HCT116 (cell line): ENCODE data around the gene RAB9A. TPM values are rescaled to one million over a fixed set of nuclear protein-coding genes. Genes with fewer than 3 reads are reported as not detected.
A peak's percentile ranks its signal among the peaks of the same experiment; 100 is the strongest.

Experiments
- ATAC-seq: fragments of 200-7000 bp; cut with Tn5 transposase; 2 replicates; pipeline ENCODE4 v1.9.1; 2020; ENCODE audit warnings: mild to moderate bottlenecking, moderate library complexity
- BruUV-seq: library from RNA; stranded (reverse); fragments of 400-500 nt; replicated peaks from 2 replicates; lab custom pipeline; 2021; lab: Mats Ljungman, UMichigan
- CTCF ChIA-PET: fragments of 300-600 bp; sonication (Branson Sonifier 250); formaldehyde crosslinking; loops from one replicate; lab custom pipeline; 2021; ENCODE audit warnings: antibody characterized with exemption; lab: Charles Lee
- POLR2A ChIA-PET: fragments of 300-600, 350-600 bp; sonication (Branson Sonifier 250); formaldehyde crosslinking; loops from one replicate; lab custom pipeline; 2021; ENCODE audit warnings: antibody characterized with exemption; lab: Charles Lee
- RAD21 ChIA-PET, 2 experiments: fragments of 300-600 bp; sonication (Branson Sonifier 250); formaldehyde crosslinking; loops; one replicate each; lab custom pipeline; 2023; ENCODE audit warnings: low total read pairs in 2 of 2; ENCODE audit not compliant: uncharacterized antibody in 2 of 2, unreplicated experiment in 2 of 2, low non-redundant PET in 1 of 2; lab: Charles Lee
- DNase-seq: peaks from one replicate; pipeline ENCODE4 v3.0.0-alpha.2; 2010; ENCODE audit warnings: low read depth, low spot score
- H2AFZ ChIP-seq: fragments of 200-600 bp; shearing (Covaris generic), sonication (generic); 2 replicates; pipeline ENCODE4 v1.6.1; 2017; ENCODE audit warnings: low read depth, mixed run types, mixed read lengths, antibody characterized with exemption, low read length; ENCODE audit not compliant: poor library complexity, severe bottlenecking
- H3K27ac ChIP-seq: 2 replicates; pipeline ENCODE4 v1.5.1; 2012; ENCODE audit warnings: low read depth, low read length
- H3K27me3 ChIP-seq: fragments of 200-600 bp; sonication (generic); 2 replicates; pipeline ENCODE4 v1.6.1; 2016; ENCODE audit warnings: mixed run types, low read length, mixed read lengths; ENCODE audit not compliant: insufficient read depth
- H3K36me3 ChIP-seq, 2 experiments: fragments of 200-500 bp in 1 of 2; fragments of 200-600 bp in 1 of 2; sonication (Bioruptor generic) in 1 of 2; sonication (generic) in 1 of 2; 2 replicates each; pipeline versions ENCODE4 v1.5.1 to v1.6.1; 2014 to 2016; ENCODE audit warnings: low read length in 2 of 2, inconsistent platforms in 1 of 2, mixed read lengths in 1 of 2, mixed run types in 1 of 2; ENCODE audit not compliant: insufficient read depth in 2 of 2, control insufficient read depth in 1 of 2
- H3K4me1 ChIP-seq, 2 experiments: fragments of 200-600 bp in 1 of 2; sonication (generic) in 1 of 2; 2 replicates each; pipeline versions ENCODE4 v1.5.1 to v1.6.1; 2012 to 2017; ENCODE audit warnings: low read length in 2 of 2, inconsistent platforms in 1 of 2, mild to moderate bottlenecking in 1 of 2, mixed read lengths in 1 of 2, mixed run types in 1 of 2, moderate library complexity in 1 of 2; ENCODE audit not compliant: insufficient read depth in 2 of 2, control insufficient read depth in 1 of 2
- H3K4me2 ChIP-seq: fragments of 200-600 bp; sonication (generic); 2 replicates; pipeline ENCODE4 v1.6.1; 2017; ENCODE audit warnings: mixed run types, low read length, mixed read lengths
- H3K4me3 ChIP-seq, 2 experiments: fragments of 200-600 bp in 1 of 2; sonication (generic) in 1 of 2; replicated peaks in 1 of 2; 2 replicates each; pipeline ENCODE4 v1.5.1; 2011 to 2016; ENCODE audit warnings: low read length in 2 of 2, control low read depth in 1 of 2, low read depth in 1 of 2, mild to moderate bottlenecking in 1 of 2, mixed read lengths in 1 of 2, mixed run types in 1 of 2
- H3K79me2 ChIP-seq: fragments of 200-600 bp; sonication (generic); 2 replicates; pipeline ENCODE4 v1.6.1; 2017; ENCODE audit warnings: mild to moderate bottlenecking, mixed run types, low read length, moderate library complexity, mixed read lengths; ENCODE audit not compliant: insufficient read depth
- H3K9ac ChIP-seq: fragments of 200-600 bp; sonication (generic); 2 replicates; pipeline ENCODE4 v1.6.1; 2016; ENCODE audit warnings: low read length, mixed read lengths
- H3K9me2 ChIP-seq: fragments of 200-600 bp; sonication (generic), shearing (Covaris generic); 2 replicates; pipeline ENCODE4 v1.6.1; 2017; ENCODE audit warnings: mixed run types, mild to moderate bottlenecking, moderate library complexity; ENCODE audit not compliant: insufficient read depth
- H3K9me3 ChIP-seq, 2 experiments: fragments of 200-500 bp in 1 of 2; fragments of 200-600 bp in 1 of 2; sonication (Bioruptor generic) in 1 of 2; sonication (generic) in 1 of 2; 2 replicates each; pipeline ENCODE4 v1.6.1; 2014 to 2017; ENCODE audit warnings: low read length in 2 of 2, mixed read lengths in 2 of 2, inconsistent platforms in 1 of 2, low read depth in 1 of 2, mild to moderate bottlenecking in 1 of 2, mixed run types in 1 of 2, moderate library complexity in 1 of 2; ENCODE audit not compliant: control insufficient read depth in 1 of 2, insufficient read depth in 1 of 2
- H4K20me1 ChIP-seq: fragments of 200-600 bp; sonication (generic), shearing (Covaris generic); 2 replicates; pipeline ENCODE4 v1.6.1; 2017; ENCODE audit warnings: mixed run types, mild to moderate bottlenecking, moderate library complexity; ENCODE audit not compliant: insufficient read depth
- ATF3 ChIP-seq: IDR thresholded peaks from 2 replicates; pipeline ENCODE4 v1.6.1; 2012
- CEBPB ChIP-seq: IDR thresholded peaks from 2 replicates; pipeline ENCODE4 v1.6.1; 2012; ENCODE audit warnings: low read depth
- CTCF ChIP-seq, 3 experiments: fragments of 200-600 bp in 1 of 3; sonication (generic) in 1 of 3; IDR thresholded peaks in 2 of 3; conservative IDR thresholded peaks in 1 of 3; 2 replicates each; pipeline ENCODE4 v1.5.1; 2012 to 2017; ENCODE audit warnings: low read depth in 2 of 3, low read length in 2 of 3, antibody characterized with exemption in 1 of 3, borderline replicate concordance in 1 of 3, control low read depth in 1 of 3, mild to moderate bottlenecking in 1 of 3, mixed read lengths in 1 of 3, mixed run types in 1 of 3, moderate library complexity in 1 of 3; ENCODE audit not compliant: insufficient read depth in 1 of 3
- ELF1 ChIP-seq: IDR thresholded peaks from 2 replicates; pipeline ENCODE4 v1.6.1; 2012; ENCODE audit warnings: low read depth, borderline replicate concordance
- RAD21 ChIP-seq: IDR thresholded peaks from 2 replicates; pipeline ENCODE4 v1.6.1; 2012; ENCODE audit warnings: low read depth, mild to moderate bottlenecking
- SIN3A ChIP-seq: IDR thresholded peaks from 2 replicates; pipeline ENCODE4 v1.6.1; 2012; ENCODE audit warnings: low read depth
- ZNF274 ChIP-seq: fragments of 200-500 bp; sonication (Bioruptor generic); IDR thresholded peaks from 2 replicates; pipeline ENCODE4 v1.6.1; 2014; ENCODE audit warnings: mild to moderate bottlenecking, low read depth, low read length, inconsistent platforms
- intact Hi-C: fragments of 100-400 bp; cut with micrococcal nuclease; formaldehyde crosslinking; loops from 2 replicates; pipeline ENCODE4 v1.10.0; 2022
- total RNA-seq: library from RNA; stranded (reverse); gene quantifications from one replicate; pipeline ENCODE4 v1.2.1, GENCODE V29; 2021; ENCODE audit not compliant: unreplicated experiment

Gene RAB9A
- total RNA-seq, 1 experiment from 2014 or later, result 23.9 TPM

GRCh38 chrX:13689741-13690211 is 848 bp downstream of the RAB9A start:
- Histone ChIP-seq H3K4me1 (peaks cover 40 to 66% of the 10 kb centered on the region in 2 experiments), H3K9ac (peak overlapping the region; percentile 83), H3K9me2 (no peaks in the 10 kb centered on the region), H3K27ac (peak overlapping the region; percentile 80), H3K36me3 (no peaks in the 10 kb centered on the region), H3K9me3 (no peaks in the 10 kb centered on the region), H3K79me2 (peaks cover 54% of the 10 kb centered on the region), H3K4me2 (peak overlapping the region; percentile 87), H3K4me3 (peak overlapping the region; percentile 70 to 80), H2AFZ (no peak overlapping the region), H3K27me3 (no peaks in the 10 kb centered on the region), H4K20me1 (0 out of 2 replicates have a peak, but pooled peaks cover 4% of the 10 kb centered on the region)
- ATAC-seq, result no peak
- CTCF ChIA-PET, result no interaction called here
- RAD21 ChIA-PET, result no interaction called here
- BruUV-seq, result TSS peak; percentile 63
- TF ChIP-seq ATF3, result no peak
- TF ChIP-seq CEBPB, result no peak
- TF ChIP-seq ZNF274, result no peak
- POLR2A ChIA-PET, result no interaction called here
- intact Hi-C loops, result loop anchor here (2.0 to 5.0 kb wide), 2 partner anchors 31 to 43 kb away; partner anchors contain the start of genes OFD1 and TRAPPC2
- DNase-seq, result no peak

GRCh38 chrX:13690836-13691235 is 1.9 kb downstream of the RAB9A start:
- intact Hi-C loops, result loop anchor here (2.0 to 5.0 kb wide), 2 partner anchors 32 to 41 kb away; partner anchors contain the start of genes OFD1 and TRAPPC2
- no peaks in the 10 kb centered on the region for H3K27me3 ChIP-seq
- H4K20me1 ChIP-seq, result 0 out of 2 replicates have a peak, but pooled peaks cover 4% of the 10 kb centered on the region
- no peaks in the 10 kb centered on the region for H3K36me3 ChIP-seq
- TF ChIP-seq SIN3A (no peak), ZNF274 (no peak), CTCF (IDR thresholded peaks at IDR 0.05 in 2 of 3, conservative IDR thresholded peaks at IDR 0.05 in 1 of 3; ENCODE audit: borderline replicate concordance in 1 of 3, insufficient read depth in 1 of 3, low read depth in 2 of 3, low read length in 2 of 3) (peak; percentile 10 to 21 (median 13); a peak in 2 of 6 replicates), ELF1 (no peak), RAD21 (peak; percentile 44; the same call in 1 of the 2 replicates)
- no peaks in the 10 kb centered on the region for H3K9me3 ChIP-seq
- no TSS peak for BruUV-seq
- peak overlapping the region; percentile 83 for H3K9ac ChIP-seq
- CTCF ChIA-PET, result interaction anchor here (0.5 to 1.7 kb wide), 2 partner anchors 26 to 32 kb away, joined by 4 to 7 read pairs; no protein-coding TSS in a partner anchor
- peak overlapping the region; percentile 80; the same call in 1 of the 2 replicates for H3K27ac ChIP-seq
- peaks cover 65% of the 10 kb centered on the region for H3K79me2 ChIP-seq
- no peaks in the 10 kb centered on the region for H3K9me2 ChIP-seq
- H2AFZ ChIP-seq, result no peak overlapping the region
- DNase-seq, result no peak
- POLR2A ChIA-PET, result interaction anchor here (1.0 kb wide), 1 partner anchor 44 kb away, joined by 3 read pairs; the partner anchor contains the start of genes OFD1 and TRAPPC2
- peak overlapping the region; percentile 87 for H3K4me2 ChIP-seq
- H3K4me1 ChIP-seq, result peaks cover 40 to 56% of the 10 kb centered on the region in 2 experiments
- no peak for ATAC-seq
- RAD21 ChIA-PET, result no interaction called here
- peak overlapping the region in 1 of 2 experiments; percentile 80; a peak in 1 of 4 replicates for H3K4me3 ChIP-seq
